Measurements from ENCODE around the gene NF1. TPM values are rescaled to one million over a fixed set of nuclear protein-coding genes. Genes with fewer than 3 reads are reported as not detected.

Gene NF1
- total RNA-seq, 1 donor from 2014 or later: 33.2 TPM

- no peak for FAIRE-seq
- Histone ChIP-seq H3K27me3 (ENCODE audit: control insufficient read depth, insufficient read depth, low read length) (no peaks in the 10 kb centered on the region), H3K36me3 (ENCODE audit: control insufficient read depth, insufficient read depth, low read length) (no peaks in the 10 kb centered on the region), H3K4me3 (ENCODE audit: low read depth, low read length) (no peak overlapping the region)
- no peak for TF ChIP-seq CTCF (IDR thresholded peaks at IDR 0.05; ENCODE audit: insufficient read depth, low read length, severe bottlenecking)
- DNase-seq (ENCODE audit: low read depth): no peak
These were observed 220.0 kb downstream of the NF1 start for GRCh38 chr17:31314782-31315100.

- no peaks in the 10 kb centered on the region for H3K27me3 ChIP-seq (ENCODE audit: control insufficient read depth, insufficient read depth, low read length)
- TF ChIP-seq CTCF (IDR thresholded peaks at IDR 0.05; ENCODE audit: insufficient read depth, low read length, severe bottlenecking): no peak
- no peaks in the 10 kb centered on the region for H3K36me3 ChIP-seq (ENCODE audit: control insufficient read depth, insufficient read depth, low read length)
- no peak overlapping the region for H3K4me3 ChIP-seq (ENCODE audit: low read depth, low read length)
- peak; percentile 69 for DNase-seq (ENCODE audit: low read depth)
- FAIRE-seq: no peak
These were observed 223.6 kb downstream of the NF1 start for GRCh38 chr17:31318298-31318801.

GRCh38 chr17:31318851-31319661, 224.3 kb downstream of the NF1 start:
- DNase-seq (ENCODE audit: low read depth) (no peak), FAIRE-seq (no peak)
- no peak overlapping the region for H3K4me3 ChIP-seq (ENCODE audit: low read depth, low read length)
- no peak for TF ChIP-seq CTCF (IDR thresholded peaks at IDR 0.05; ENCODE audit: insufficient read depth, low read length, severe bottlenecking)
- H3K36me3 ChIP-seq (ENCODE audit: control insufficient read depth, insufficient read depth, low read length): no peaks in the 10 kb centered on the region
- H3K27me3 ChIP-seq (ENCODE audit: control insufficient read depth, insufficient read depth, low read length): no peaks in the 10 kb centered on the region

GRCh38 chr17:31320241-31320640, 225.5 kb downstream of the NF1 start:
- FAIRE-seq (no peak), DNase-seq (ENCODE audit: low read depth) (no peak)
- no peaks in the 10 kb centered on the region for H3K36me3 ChIP-seq (ENCODE audit: control insufficient read depth, insufficient read depth, low read length)
- no peak overlapping the region for H3K4me3 ChIP-seq (ENCODE audit: low read depth, low read length)
- H3K27me3 ChIP-seq (ENCODE audit: control insufficient read depth, insufficient read depth, low read length): no peaks in the 10 kb centered on the region
- no peak for TF ChIP-seq CTCF (IDR thresholded peaks at IDR 0.05; ENCODE audit: insufficient read depth, low read length, severe bottlenecking)

- FAIRE-seq (no peak), DNase-seq (ENCODE audit: low read depth) (no peak)
- Histone ChIP-seq H3K36me3 (ENCODE audit: control insufficient read depth, insufficient read depth, low read length) (no peaks in the 10 kb centered on the region), H3K27me3 (ENCODE audit: control insufficient read depth, insufficient read depth, low read length) (no peaks in the 10 kb centered on the region), H3K4me3 (ENCODE audit: low read depth, low read length) (no peak overlapping the region)
- no peak for TF ChIP-seq CTCF (IDR thresholded peaks at IDR 0.05; ENCODE audit: insufficient read depth, low read length, severe bottlenecking)
These were observed 226.0 kb downstream of the NF1 start for GRCh38 chr17:31320791-31321190.

GRCh38 chr17:31321481-31321880, 226.7 kb downstream of the NF1 start, which contains the start of gene EVI2A:
TSS of gene EVI2A (minus strand) at chr17:31321622. CDS start at chr17:31319013, 2,609 bp downstream.
- no peak for TF ChIP-seq CTCF (IDR thresholded peaks at IDR 0.05; ENCODE audit: insufficient read depth, low read length, severe bottlenecking)
- H3K36me3 ChIP-seq (ENCODE audit: control insufficient read depth, insufficient read depth, low read length): no peaks in the 10 kb centered on the region
- FAIRE-seq: no peak
- H3K4me3 ChIP-seq (ENCODE audit: low read depth, low read length): no peak within 1 kb of the TSS
- DNase-seq (ENCODE audit: low read depth): peak; percentile 70
- no peaks in the 10 kb centered on the region for H3K27me3 ChIP-seq (ENCODE audit: control insufficient read depth, insufficient read depth, low read length)

Data from bronchial epithelial cell (primary cell).